Omental fat pad (tissue), 4 donors: Measurements from ENCODE around the gene MSLN. TPM values are rescaled to one million over a fixed set of nuclear protein-coding genes. Genes with fewer than 3 reads are reported as not detected.

Source experiments
- ATAC-seq: fragments of 150-250 bp; one replicate; pipeline ENCODE4 v1.9.1; 2016; ENCODE audit warnings: mild to moderate bottlenecking, moderate library complexity; ENCODE audit not compliant: low FRiP score
- DNase-seq: peaks from one replicate; pipeline ENCODE4 v3.0.0-alpha.2; 2019; ENCODE audit warnings: low spot score
- total RNA-seq, 4 donors: library from RNA; depleted of rRNA; stranded (reverse); fragments of >200 nt; gene quantifications; one replicate each; pipeline ENCODE4 v1.1.0, GENCODE V29; 2016
- TF ChIP-seq, protein P1 (sequence below), 3 donors: fragments of 450-650 bp; IDR thresholded peaks; one replicate each; pipeline ENCODE4 v1.5.1; 2016 to 2017; ENCODE audit warnings: antibody characterized with exemption in 3 of 3, mild to moderate bottlenecking in 3 of 3, moderate library complexity in 2 of 3

Gene MSLN
- total RNA-seq, 4 donors from 2014 or later = 1.1 to 355 (median 129) TPM

GRCh38 chr16:733382-734207 is 26.9 kb upstream of the MSLN start:
- DNase-seq (no peak), ATAC-seq (no peak)
- TF ChIP-seq, protein P1, sequence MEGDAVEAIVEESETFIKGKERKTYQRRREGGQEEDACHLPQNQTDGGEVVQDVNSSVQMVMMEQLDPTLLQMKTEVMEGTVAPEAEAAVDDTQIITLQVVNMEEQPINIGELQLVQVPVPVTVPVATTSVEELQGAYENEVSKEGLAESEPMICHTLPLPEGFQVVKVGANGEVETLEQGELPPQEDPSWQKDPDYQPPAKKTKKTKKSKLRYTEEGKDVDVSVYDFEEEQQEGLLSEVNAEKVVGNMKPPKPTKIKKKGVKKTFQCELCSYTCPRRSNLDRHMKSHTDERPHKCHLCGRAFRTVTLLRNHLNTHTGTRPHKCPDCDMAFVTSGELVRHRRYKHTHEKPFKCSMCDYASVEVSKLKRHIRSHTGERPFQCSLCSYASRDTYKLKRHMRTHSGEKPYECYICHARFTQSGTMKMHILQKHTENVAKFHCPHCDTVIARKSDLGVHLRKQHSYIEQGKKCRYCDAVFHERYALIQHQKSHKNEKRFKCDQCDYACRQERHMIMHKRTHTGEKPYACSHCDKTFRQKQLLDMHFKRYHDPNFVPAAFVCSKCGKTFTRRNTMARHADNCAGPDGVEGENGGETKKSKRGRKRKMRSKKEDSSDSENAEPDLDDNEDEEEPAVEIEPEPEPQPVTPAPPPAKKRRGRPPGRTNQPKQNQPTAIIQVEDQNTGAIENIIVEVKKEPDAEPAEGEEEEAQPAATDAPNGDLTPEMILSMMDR (IDR thresholded peaks at IDR 0.05) = no peak

GRCh38 chr16:734208-734980 is 26.1 kb upstream of the MSLN start:
- TF ChIP-seq, protein P1 (IDR thresholded peaks at IDR 0.05) = no peak
- ATAC-seq = no peak
- DNase-seq = no peak

DNA sequence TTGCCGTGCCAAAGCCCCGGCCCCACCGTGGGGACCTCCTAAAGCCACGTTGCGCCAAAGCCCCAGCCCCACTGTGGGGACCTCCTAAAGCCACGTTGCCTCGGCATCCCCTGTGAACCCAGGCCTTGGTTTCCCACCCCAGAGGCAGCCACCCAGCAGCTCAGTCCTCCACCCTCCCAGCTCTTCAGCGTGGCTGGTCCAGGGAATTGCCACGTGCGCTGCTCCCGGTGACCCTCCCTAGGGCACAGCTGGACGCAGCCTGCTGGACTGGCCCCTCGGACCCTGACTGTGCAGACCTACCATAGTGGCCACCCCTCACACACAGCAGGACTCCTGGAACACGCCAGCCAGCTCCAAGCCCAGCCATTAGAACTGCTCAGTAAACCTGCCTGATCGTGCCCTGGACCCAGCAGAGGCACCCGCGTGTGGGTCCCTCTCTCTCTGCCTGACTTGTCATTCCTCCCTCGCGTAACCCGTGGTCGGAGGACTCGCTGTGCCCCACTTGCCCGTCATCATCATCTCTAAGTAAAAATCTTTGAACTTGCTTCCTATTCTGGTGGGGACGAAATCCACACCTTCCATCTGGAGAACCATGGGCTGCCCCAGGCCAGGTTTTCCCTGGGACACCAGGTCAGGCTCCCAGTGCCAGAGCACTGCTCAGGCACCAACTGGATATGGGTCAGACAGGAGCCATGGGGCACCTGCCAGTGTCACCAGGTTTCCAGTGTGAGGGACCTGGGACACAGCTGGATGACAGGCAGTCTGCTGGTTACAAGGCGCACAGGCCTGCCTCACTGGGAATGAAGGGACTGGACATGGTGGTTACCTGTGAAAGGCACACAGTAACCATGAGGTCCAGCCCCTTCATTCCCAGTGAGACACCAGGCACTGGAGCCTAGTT is 25.3 kb upstream of the MSLN start:
- TF ChIP-seq, protein P1 (IDR thresholded peaks at IDR 0.05) = no peak
- DNase-seq (no peak), ATAC-seq (no peak)

GRCh38 chr16:735982-736453 is 24.5 kb upstream of the MSLN start:
- ATAC-seq (no peak), DNase-seq (no peak)
- TF ChIP-seq, protein P1 (IDR thresholded peaks at IDR 0.05) = no peak

- ATAC-seq (no peak), DNase-seq (no peak)
- TF ChIP-seq, protein P1 (IDR thresholded peaks at IDR 0.05) = no peak
Measured at GRCh38 chr16:736936-737481, 23.5 kb upstream of the MSLN start.
